ENCODE measurements around the gene RBMS1. TPM values are rescaled to one million over a fixed set of nuclear protein-coding genes. Genes with fewer than 3 reads are reported as not detected.

The RBMS1 gene, protein sequence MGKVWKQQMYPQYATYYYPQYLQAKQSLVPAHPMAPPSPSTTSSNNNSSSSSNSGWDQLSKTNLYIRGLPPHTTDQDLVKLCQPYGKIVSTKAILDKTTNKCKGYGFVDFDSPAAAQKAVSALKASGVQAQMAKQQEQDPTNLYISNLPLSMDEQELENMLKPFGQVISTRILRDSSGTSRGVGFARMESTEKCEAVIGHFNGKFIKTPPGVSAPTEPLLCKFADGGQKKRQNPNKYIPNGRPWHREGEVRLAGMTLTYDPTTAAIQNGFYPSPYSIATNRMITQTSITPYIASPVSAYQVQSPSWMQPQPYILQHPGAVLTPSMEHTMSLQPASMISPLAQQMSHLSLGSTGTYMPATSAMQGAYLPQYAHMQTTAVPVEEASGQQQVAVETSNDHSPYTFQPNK
- 100 to 1,000 TPM; 138 to 147 (median 146) TPM for polyA plus RNA-seq (ENCODE audit: insufficient read length in 4 of 4)

DNA sequence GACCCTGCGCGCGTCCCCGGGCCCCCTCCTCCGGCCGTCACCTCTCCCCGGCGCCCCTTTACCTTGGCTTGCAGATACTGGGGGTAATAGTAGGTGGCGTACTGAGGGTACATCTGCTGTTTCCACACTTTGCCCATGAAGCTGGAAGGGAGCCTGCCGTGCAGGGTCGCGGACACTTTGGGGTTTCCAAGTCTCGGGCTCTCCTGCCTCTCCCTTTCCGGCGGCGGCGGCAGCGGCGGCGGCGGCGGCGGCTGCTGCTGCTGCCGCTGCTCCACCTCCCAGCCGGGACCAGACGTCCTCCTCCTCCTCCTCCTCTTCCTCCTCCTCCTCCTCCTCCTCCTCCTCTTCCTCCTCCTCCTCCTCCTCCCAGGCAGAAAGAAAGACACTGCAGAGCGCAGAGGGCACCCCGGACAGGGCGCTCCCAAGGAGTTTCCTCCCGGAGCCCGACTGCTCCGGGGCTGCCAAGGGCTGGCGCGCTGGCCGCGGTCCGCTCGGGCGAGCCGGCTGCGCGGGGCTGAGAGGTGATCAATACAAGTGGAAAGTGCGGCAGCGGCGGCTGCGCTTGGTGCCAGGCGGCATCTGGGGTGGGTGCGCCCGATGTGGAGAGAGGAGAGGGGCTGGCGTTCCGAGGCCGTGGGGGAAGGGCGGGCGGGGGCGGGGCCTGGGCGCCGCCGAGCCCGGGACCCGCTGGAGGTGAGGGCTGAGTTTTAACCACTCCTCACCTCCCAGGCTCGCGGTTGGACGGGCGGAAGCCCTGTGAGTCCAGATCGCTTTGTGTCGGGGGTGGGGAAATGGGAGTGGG, at the start of gene RBMS1:
RBMS1 (minus strand) TSS at position 581 of the 802 bp plus-strand sequence; CDS start at position 137, 444 bp downstream.
- peak in 3 of 4 donors; percentile 60 to 65 (median 63) for DNase-seq (ENCODE audit: low read depth in 4 of 4, low spot score in 3 of 4)

DNA sequence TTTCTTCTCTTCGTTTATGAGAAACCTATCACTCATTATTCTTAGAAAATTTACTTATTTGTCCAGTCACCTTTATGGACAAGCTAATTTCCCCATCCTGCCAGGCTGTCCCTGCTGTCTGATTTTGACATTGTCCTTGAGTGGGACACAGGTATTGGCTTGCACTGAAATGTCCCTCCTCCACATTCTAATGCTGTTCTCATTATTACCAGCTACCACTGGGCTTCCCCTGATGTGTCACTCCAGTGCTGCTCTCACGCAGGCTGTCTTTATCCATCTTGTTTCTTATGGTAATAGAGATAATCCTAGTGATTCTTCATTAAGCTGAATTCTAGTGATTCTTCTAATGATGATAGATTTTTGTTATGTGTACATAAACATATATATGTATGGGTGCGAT, 48.1 kb upstream of the RBMS1 start:
- DNase-seq (ENCODE audit: low read depth in 4 of 4, low spot score in 3 of 4): no peak

DNA sequence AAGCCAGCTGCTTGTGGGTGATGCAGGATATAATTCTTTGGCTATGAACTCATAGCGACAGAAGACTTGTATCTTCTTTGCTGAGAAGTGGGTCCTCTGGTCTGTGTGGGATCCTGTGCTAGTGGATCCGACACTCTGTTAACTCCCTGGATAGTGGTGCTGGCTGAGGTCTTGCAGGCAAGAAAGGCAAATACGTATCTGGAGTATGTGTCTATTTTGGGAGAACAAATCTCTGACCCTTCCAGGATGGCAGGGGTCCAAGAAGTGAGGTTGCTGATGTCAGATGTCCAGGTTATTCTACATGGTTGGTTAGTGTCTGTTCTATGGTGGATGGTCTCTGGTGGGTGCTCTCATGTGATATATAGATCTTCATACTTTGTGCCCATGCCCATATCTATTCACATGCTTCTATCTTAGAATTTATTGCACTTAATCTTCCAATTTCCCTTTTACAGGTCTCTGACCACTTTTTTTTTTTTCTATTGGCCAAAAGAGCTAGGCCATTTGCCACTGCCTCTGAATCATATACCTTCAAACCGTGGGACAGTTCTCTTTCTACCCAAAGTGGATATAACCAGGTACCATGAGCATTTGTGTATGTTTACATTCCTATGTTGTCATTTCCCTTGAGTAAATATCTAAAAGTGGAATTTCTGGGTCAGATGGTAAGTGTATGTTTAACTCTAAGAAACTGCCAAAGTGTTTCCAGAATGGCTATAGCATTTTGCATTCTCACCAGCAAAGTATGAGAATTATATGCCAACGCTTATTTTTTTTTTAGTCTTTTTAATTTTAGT, 45.1 kb upstream of the RBMS1 start:
- no peak for DNase-seq (ENCODE audit: low read depth in 4 of 4, low spot score in 3 of 4)

DNA sequence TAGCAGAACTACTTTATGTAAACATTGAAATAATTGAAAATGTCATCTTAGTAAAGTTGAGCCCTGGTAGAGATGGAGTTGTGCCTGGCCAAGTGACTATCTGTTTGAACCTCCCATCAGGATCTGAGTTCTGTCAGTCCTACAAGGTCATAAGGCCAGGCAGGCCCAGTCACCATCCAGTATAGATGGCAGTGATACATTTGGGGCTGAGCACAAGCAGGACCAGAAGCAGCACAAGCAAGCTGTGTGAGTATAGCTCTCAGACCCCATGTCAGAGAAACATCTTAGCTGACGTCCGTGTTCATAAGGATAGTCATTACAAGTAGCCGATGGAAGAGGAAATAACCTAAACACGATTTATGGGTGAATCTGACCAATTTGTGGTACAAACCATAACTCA, 44.5 kb upstream of the RBMS1 start:
- DNase-seq (ENCODE audit: low read depth in 4 of 4, low spot score in 3 of 4): no peak

DNA sequence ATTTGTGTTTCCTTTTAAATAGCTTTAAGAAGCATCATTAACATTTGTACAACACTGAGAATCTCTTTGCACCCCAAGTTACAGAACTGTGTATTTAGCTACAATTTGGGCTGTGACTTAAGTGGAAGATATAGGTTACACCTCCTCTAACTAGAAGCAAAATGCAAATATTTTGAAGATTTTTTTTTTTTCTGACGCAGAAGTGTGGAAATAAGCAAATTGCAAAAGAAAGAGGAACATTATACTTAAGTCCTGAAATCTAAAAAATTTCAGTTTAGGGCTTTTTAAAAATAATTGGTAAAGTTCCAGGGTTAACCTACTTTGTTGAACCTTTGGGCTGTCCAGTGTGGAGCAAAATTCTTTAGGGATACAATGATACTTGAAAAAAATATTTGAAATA, 41.4 kb upstream of the RBMS1 start:
- DNase-seq (ENCODE audit: low read depth in 4 of 4, low spot score in 3 of 4): no peak

DNA sequence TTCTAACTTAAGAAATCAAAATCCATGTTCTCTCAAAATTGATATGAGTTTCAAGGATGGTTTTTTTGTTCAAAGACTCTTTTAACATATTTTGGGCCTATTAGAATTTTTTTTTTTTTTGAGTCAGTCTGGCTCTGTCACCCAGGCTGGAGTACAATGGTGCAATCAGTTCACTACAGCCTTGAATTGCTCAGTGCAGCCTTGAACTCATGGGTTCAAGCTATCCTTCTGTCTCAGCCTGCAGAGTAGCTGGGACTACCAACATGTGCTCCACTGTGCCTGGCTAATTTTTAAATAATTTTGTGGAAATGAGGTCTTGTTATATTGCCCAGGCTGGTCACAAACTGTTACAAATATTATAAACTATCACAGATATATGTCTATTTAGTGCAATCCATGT, 40.6 kb upstream of the RBMS1 start:
- DNase-seq (ENCODE audit: low read depth in 4 of 4, low spot score in 3 of 4): no peak

DNA sequence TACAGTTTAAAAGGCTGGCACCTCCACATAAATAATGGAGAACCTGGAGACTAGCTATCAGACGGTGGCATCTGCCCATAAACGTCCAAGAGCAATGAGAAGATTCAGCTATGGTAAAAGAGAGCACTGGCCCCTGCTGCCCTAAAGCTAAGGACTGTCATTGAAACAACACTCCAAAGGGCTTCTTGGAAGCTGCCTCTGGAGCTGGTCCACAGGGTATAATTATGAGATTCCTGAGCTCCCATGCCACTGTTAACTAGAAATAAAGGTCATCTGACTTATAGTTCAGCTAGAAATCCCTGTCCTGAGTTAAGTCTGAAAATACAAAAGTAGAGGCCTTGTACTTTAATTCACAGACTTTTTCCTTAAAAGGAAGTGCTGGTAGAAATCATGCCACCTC, 39.9 kb upstream of the RBMS1 start:
- DNase-seq (ENCODE audit: low read depth in 4 of 4, low spot score in 3 of 4): no peak

DNA sequence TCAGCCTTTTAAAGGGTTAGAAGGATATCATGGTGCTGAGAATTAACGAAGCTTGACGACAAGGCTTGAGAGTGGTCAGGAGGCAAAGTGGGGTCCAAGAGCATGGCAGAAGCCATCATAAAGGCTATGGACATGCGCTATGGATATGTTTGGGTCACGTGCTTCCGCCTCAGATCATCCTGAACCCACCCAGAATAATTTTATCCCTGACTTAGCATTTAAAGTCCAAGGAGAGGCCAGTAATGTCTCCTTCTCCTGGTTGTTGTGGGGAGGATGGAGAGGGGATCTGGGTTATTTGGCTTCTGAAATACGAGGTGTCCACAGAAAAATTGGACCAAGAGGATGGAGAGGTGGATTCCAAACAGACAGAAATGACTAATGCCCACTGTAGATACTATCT, 38.8 kb upstream of the RBMS1 start:
- no peak for DNase-seq (ENCODE audit: low read depth in 4 of 4, low spot score in 3 of 4)

DNA sequence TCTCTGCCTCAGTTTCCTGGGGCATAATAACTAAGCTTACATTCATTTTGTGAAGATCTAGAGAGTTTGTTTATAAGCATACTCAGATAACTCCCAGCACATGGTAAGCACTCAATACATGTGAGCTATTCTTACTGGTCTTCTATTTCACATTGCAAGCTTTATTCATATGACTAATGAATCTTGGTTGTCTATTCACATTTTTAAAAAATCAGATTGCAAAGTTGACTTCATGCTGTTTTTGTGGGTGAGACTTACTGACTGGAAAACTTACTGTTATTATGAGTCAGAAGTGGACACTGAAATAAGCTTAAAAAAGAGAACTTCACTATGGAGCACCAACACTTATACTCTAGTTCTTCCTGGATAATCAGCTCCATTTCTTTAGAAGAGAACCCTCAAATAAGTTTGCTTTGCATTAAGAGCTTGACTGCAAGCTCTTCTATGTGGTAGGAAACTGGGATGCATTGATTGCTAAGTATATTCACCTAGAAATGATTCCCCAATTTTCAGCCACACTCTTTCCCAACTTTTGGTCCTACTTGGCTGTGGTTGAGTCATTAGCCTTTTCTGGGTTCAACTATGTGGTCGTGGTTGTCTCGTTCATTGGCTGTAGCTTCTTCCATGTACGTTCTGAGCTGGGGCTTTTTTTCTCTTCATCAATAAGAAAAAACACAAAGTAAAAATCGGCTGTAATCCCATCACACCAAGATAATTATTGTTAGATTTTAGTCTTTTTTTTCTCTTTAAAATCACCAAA, 29.5 kb upstream of the RBMS1 start:
- no peak for DNase-seq (ENCODE audit: low read depth in 4 of 4, low spot score in 3 of 4)

DNA sequence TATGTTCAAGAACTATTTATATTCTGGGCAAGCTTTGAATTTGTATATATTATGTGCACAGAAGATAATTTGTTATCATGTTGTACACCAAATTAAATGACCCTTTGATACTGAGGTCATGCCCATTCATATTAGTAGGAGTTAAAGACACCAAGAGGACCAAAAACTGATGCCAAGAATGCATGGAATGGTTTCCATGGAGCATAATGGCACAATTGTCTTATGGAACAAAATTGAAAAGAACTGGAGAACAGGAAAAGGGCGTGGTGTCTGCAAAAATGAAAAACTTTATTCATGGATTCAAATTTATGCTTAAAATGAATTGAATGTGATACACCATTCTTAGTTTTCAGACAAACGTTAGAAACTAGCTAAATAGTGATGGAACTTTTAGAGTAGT, 24.1 kb upstream of the RBMS1 start:
- no peak for DNase-seq (ENCODE audit: low read depth in 4 of 4, low spot score in 3 of 4)

DNA sequence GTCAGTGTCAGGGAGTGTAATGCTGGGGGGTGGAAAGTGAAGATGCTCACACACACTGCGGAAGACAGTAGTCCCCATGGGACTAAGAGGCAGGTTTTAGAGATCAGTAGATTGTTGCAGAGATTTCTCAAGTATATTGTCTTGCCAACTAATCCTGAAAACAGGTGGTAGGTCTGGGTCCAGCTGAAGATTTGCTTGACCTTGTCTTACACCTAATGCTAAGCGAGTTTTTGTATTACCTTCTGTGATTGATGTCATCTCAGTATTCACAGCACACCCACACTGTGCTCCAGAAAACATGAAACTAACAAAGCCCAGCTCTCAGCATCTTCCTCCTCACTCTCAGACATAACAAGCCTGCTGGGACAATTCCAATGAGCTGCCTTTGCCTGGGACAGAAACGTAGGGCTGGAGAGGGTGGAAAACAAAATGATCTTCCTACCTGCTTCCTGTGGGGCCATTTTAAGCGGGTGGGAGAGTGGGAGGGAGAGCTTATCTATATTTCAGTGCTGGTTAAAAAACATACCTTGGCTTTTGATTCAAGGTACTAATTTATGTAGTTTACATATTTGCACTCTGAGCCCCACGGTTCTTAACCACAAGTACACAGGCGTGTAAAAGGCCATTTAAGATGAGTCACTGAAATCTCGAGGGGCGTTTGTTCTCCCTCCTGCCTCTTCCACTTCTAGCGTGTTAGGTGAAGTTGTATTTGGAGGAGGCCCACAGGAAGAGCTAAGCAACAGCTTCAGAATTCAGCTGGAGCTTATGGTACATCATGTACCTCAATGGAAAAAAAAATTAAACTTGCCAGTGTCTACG, 23.1 kb upstream of the RBMS1 start:
- no peak for DNase-seq (ENCODE audit: low read depth in 4 of 4, low spot score in 3 of 4)

DNA sequence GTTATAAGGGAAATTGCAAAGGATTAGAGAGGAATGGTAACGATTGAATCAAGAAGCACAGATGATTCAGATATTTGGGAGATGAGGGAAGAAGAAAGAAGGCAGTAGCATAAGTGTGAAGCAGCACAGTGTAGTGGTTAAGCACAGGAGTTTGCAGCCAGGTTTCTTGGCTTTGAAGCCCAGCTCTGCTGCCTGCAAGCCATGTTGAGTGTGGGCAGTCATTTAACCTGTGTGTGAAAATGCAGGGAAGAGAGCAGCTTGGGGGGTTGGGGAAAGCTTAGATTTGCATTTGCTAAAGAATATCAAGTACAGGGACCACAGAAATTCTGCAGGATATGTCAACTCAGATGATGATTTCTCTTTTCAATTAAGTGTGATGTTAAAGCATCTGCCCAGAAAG, 21.5 kb upstream of the RBMS1 start:
- DNase-seq (ENCODE audit: low read depth in 4 of 4, low spot score in 3 of 4): no peak

DNA sequence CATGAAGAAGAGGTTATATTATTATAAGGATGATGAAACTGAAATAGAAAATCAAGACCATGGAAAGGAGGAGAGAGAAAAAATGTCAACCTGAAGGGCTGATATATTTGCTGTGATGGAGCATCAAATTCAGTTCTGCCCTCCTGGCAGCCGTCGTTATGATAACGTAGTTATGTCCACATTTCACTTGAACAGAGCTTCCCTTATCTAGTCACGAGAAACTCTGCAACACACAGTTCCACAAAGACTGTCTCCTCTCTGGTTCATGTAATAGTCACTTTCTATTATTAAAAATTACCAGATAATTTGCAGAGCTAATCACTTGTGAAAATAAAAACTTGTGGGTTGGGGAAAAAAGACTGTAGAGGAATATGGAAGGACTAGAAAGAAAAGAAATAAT, 19.5 kb upstream of the RBMS1 start:
- DNase-seq (ENCODE audit: low read depth in 4 of 4, low spot score in 3 of 4): no peak

DNA sequence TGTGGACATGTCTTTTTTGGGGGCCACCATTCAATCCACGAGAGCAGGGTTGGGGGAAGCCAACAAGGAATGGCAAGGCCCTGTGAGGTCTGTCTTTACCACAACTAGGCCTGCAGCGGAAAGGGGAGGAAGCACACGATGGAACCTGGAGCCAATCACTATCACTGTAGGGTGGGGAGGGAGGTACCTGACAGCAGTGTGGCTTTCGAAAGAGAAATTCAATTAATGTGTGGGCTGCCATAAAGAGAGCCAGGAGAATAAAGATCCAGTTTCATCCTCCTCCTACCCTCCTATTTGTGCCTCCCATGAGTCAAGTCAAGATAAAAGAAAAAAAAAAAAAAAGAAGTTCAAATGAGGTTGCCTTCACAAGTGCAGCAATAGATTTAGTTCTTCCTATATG, 18.9 kb upstream of the RBMS1 start:
- no peak for DNase-seq (ENCODE audit: low read depth in 4 of 4, low spot score in 3 of 4)

DNA sequence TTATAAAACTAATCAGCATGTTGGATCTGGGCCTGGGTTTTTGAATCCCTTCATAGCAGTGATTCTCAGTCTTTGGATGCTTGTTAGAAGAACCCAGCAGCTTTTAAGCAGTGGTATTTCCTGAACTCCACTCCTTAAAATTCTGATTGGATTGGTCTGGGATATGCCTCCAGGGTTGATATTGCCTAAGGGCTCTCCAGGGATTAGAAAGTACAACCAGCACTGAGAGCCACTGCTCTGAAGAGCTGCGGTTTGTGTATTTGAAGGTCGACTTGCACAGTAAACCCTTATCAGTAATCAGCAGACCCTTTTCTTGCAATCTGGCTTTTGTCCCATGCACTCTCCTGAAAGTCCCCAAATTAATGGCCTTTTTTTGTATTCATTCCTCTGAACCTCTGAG, 17.0 kb upstream of the RBMS1 start:
- DNase-seq (ENCODE audit: low read depth in 4 of 4, low spot score in 3 of 4): no peak

DNA sequence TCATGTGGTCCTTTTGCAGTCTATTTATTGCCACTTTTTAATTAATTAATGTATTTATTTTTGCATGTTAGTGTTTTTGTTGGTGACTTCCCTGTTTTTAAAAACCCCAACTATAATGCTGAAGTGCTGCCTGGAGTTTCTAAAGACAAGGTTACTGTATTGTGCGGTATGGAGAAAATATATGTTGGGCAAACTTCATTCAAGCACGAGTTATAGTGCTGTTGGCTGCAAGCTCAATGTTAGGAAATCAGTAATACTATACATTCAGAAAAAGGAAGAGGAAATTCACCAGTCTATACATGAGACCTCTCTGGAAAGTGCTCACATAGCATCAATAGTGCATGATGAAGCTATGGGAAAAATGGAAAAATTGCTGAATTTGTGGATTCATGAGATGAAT, 15.4 kb upstream of the RBMS1 start:
- DNase-seq (ENCODE audit: low read depth in 4 of 4, low spot score in 3 of 4): no peak

DNA sequence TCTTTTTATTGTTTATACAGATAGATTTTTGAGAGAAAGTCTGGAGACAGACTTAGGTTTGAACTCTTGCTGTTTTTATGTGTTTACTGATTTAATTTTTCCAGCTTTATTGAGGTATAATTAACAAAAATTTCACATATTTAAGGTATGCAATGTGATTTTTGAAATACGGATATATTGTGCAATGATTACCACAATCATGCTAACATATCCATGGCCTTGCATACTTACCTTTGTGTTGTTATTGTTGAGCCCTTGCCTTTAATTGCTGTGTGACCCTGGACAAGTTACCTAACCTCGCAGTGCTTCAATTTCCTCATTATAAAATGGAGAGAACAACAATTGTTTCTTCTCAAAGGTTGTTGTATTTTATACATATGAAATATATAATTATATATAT, 13.9 kb upstream of the RBMS1 start:
- no peak for DNase-seq (ENCODE audit: low read depth in 4 of 4, low spot score in 3 of 4)

DNA sequence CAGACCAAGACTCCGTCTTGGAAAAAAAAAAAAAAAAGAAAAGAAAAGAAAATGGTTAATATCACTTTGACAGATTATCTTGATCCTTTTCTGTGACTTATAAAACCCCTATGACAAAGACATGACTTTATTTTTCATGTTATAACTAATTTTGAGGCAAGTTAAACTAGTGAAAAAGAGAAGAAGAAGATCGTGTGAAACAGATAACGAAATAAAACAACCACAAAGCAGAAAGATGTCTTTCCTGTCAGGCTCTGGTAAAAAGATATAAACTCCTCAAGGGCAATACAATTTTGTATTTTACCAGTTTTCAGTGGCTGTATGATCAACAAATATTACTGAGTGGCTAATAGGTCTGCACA, 13.4 kb upstream of the RBMS1 start:
- DNase-seq (ENCODE audit: low read depth in 4 of 4, low spot score in 3 of 4): no peak

DNA sequence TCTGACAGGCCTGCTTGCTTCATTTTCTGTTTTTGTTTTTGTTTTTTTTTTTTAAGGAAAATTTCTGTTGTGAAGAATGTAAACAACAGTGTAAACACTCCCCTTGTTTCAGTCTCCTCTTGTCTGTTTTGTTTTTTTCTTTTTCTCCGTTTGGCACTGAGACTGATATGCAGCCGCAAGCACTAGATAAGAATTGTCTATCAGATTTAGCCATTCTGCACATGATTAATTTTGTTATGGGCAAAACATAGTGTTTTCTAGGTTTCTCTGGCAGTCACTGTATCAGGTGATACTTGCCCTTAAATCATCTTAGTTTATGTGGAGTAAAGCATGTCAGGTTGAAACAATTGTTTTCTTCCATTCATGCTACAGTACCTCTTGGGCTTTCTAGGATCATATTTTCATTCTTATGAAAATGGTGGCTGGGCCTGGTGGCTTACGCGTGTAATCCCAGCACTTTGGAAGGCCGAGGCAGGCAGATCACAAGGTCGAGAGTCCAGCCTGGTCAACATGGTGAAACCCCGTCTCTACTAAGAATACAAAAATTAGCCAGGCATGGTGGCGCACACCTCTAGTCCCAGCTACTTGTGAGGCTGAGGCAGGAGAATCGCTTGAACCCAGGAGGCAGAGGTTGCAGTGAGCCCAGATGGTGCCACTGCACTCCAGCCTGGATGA, 12.9 kb upstream of the RBMS1 start:
- DNase-seq (ENCODE audit: low read depth in 4 of 4, low spot score in 3 of 4): no peak
